ENCODE results near the gene MYCBP.
"Not testable (repeated sequence)": the region's sequence is repeated elsewhere in the genome, so short reads cannot be mapped to it uniquely, and the experiment has no call there.

Gene MYCBP

DNA sequence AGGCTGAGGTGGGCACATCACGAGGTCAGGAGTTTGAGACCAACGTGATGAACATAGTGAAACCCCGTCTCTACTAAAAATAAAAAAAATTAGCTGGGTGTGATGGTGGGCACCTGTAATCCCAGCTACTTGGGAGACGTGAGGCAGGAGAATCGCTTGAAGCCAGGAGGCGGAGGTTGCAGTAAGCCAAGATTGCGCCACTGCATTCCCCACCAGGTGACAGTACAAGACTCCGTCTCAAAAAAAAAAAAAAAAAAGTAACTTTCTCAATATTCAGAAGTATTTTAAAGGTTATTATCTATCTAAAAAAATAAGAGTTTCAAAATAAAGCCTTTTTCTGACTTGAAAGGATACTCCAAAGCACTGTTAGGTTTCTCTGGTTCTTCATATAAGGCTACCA is 5.9 kb downstream of the MYCBP start:
- no peak for DNase-seq (ENCODE audit: low read depth in 2 of 2)

- DNase-seq (ENCODE audit: low read depth in 2 of 2): no peak
Measured at GRCh38 chr1:38865112-38865715, 7.9 kb downstream of the MYCBP start.

GRCh38 chr1:38860454-38860795 is 12.7 kb downstream of the MYCBP start:
- DNase-seq (ENCODE audit: low read depth in 2 of 2): no peak

DNA sequence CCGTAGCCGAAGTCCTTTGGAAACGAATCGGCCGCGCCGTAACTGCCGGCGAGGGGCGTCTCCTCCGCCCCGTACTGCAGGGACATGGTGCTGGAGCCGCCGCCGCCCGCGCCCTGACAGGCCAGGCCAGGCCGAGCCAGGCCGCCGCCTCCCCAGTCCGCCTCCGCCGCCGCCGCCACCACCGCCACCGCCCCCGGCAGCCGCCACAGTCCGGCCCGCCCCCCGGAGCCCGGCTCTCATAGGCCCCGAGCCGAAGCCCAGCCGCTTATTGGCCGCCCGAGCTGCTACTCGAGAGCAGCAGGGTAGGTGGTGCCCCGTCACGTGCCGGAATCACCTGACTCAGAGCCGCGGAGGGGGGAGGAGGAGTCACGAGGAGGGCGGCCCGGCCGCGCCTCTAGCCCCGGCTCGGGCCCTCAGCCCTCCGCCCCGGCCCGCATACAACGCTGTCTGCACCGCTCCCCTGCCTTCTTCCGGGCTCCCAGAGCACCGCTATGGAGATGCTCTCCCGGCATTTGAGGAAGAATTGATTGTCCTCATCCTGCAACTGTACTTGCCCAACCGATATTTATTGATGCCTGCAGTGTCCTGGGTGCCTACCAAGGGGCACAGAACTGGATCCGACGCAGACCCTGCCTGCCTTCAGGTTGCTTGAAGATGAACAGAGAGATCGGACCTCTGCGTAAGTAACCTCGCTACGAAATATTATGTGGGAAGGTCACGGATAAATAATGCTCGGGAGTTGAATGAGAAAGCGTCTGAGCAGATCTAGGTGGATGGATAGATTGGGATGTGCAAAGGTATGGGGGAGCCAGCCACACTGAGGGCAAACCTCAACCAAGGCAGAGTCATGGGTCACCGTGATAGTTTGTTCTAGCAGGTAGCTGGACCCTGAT is 13.3 kb downstream of the MYCBP start, which contains the start of gene RRAGC:
TSS of gene RRAGC (minus strand) at position 212 of the 893 bp plus-strand sequence. CDS start at position 86, 126 bp downstream.
- DNase-seq (ENCODE audit: low read depth in 2 of 2): peak; percentile 97 to 98

- peak in 1 of 2 donors; percentile 50 for DNase-seq (ENCODE audit: low read depth in 2 of 2)
Measured at GRCh38 chr1:38858833-38859560, 14.2 kb downstream of the MYCBP start.

DNA sequence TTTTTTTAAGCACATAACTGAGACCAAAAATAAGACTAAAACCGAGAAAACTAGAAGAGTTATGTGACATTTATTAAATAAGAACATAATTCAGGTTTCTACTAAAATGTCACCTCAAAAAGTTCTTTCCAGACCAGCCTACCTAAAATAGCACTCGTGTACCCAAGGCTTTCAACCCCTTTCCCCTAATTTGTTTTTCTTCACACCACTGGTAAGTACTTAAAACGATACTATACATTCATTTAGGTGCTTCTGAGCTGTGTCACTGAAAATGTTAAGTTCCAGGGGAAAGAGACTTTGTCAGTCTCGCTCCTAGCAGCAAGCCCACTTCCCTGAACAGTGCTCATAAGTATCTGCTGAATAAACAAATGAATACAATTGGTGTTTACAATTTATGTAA is 20.4 kb downstream of the MYCBP start:
- DNase-seq (ENCODE audit: low read depth in 2 of 2): no peak

- DNase-seq (ENCODE audit: low read depth in 2 of 2): no peak
Measured at GRCh38 chr1:38848071-38848470, 25.1 kb downstream of the MYCBP start.

DNA sequence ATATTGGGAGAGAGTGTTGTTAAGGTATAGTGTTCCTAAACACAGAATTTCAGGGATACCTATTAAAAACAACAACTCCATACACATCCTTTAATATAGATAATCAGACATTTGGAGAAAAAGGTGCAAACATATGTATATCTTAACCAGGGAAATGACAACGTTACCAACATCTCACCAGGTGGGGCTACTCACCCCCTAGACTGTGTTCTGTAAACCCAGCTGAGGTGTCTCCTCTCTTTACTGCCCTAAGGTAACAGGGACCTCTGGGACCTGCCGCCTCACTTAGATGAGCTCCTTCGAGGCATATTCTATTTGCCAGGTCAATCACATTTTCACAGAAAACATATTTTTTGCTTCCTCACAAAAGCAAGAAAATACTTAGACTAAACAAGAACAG is 26.9 kb downstream of the MYCBP start:
- no peak for DNase-seq (ENCODE audit: low read depth in 2 of 2)

DNA sequence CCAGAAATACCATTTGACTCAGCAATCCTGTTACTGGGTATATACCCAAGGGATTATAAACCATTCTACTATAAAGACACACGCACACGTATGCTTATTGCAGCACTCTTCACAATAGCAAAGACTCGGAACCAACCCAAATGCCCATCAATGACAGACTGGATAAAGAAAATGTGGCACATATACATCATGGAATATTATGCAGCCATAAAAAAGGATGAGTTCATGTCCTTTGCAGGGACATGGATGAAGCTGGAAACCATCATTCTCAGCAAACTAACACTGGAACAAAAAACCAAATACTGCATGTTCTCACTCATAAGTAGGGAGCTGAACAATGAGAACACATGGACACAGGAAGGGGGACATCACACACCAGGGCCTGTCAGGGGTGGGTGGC is 28.1 kb downstream of the MYCBP start:
- DNase-seq (ENCODE audit: low read depth in 2 of 2): not testable (repeated sequence)

DNA sequence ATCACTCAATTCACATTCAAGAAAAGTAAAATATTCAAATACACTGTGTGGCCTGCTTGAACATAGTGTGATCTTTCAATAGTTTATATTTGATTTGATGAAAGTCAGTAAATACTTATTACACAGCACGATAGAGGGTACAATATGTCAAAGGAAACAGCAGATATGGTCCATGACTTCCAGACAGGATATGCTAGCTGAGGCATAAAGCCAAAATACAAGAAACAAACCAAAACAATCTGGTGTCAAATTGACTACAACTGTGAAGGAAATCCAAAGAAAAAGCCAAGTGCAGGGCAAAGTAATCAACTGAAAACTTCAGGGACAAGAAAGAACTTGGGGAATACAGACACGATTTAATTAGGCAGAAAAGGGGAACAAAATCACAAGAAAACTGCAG is 32.9 kb downstream of the MYCBP start:
- DNase-seq (ENCODE audit: low read depth in 2 of 2): no peak

GRCh38 chr1:38839363-38839762 is 33.8 kb downstream of the MYCBP start:
- DNase-seq (ENCODE audit: low read depth in 2 of 2): no peak

- DNase-seq (ENCODE audit: low read depth in 2 of 2): not testable (repeated sequence)
Measured at GRCh38 chr1:38836316-38836715, 36.8 kb downstream of the MYCBP start.

DNA sequence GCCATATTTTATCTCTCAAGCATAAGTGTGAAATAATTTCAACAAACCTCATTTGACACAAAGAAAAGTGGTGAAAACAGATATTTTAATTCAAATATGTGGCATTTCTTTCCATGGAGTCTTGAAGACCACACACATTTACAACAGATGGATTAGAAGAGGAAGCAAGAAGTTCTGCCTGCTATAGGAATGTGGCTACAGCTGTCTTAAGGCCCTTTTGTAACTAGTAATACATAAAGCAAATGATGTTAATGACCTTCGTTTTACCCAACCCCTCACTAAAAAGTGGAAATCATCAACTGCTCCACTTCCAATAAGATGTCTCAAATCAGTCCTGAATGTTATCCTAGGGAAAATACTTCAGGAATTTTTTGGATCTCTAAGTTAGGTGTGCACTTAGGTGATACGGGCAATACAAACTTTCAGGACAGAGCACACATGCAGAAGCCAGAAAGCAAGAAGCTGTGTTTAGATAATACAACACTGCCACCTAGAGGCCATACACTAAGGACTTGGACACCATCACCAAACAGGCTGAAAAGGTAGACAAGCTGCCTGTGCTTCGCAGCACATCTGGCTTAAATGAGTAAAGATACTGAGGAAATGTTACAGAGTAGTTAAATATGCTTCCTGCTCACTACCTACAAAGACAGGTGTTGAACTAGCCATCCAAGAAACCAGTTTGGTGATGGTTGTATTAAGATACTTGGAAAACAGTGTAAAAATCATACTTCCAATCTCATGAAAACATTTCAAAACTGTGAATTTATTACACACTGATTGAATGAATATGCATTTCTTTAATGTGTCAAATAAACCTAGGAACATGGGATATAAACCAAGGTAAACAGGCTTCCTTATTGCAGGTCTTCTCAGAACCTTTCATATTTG is 38.0 kb downstream of the MYCBP start:
- no peak for DNase-seq (ENCODE audit: low read depth in 2 of 2)

DNA sequence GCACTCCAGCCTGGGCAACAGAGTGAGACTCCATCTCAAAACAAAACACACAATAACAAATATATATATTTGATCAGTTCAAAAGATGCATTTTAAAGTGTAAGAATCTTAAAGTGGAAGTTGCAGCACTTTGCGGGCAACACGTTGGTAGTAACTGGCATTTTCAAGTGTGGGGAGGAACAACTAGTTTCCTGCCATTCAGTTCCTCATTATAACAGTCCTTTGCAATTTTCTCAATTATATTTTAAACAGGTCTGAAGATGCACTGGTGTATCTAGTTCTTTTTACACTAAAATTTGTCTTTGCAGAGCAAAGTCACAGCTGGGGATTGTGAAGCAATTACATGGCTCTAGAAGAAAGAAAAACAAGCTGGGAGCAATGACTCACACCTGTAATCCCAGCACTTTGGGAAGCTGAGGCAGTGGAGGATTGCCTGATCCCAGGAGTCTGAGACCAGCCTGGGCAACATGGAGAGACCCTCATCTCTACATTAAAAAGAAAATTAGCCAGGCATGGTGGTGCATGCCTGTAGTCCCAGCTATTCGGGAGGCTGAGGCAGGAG is 38.8 kb downstream of the MYCBP start:
- no peak for DNase-seq (ENCODE audit: low read depth in 2 of 2)

GRCh38 chr1:38833146-38833545 is 40.0 kb downstream of the MYCBP start:
- DNase-seq (ENCODE audit: low read depth in 2 of 2): no peak

DNA sequence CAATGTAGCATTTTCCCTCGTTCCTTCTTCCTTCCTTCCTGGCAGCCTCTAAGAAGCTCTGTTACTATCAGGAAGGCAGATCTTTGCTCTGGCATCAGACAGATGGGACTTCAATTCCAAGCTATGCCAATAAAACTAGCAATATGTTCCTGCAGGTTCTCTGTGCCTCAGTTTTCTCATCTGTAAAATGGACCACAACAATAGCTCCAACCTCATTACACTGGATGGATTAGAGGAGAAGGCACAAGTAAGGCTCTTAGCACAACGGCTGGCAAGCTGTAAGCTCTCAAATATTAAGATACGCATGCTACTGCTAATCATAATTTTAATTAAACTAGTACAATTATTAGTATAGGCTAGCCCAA is 40.8 kb downstream of the MYCBP start:
- DNase-seq (ENCODE audit: low read depth in 2 of 2): no peak

- no peak for DNase-seq (ENCODE audit: low read depth in 2 of 2)
Measured at GRCh38 chr1:38831731-38832369, 41.3 kb downstream of the MYCBP start.

DNA sequence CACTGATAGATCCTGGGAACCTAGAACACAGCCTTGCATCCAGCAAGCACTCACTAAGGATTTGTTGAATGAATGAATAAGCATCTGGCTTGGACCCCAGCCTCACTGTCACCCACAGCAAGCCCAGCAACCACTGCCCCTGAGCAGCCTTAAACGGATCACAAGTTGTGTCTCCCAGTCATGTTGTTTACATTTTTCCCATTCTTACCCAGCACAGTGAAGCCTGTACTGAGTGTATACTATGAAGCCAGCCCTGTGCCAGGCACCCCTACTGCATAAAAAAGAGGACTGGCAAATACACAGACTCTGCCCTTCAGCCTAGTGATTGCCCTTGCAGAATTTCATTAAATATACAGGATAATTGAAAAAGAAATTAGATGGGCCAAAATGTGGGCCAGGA is 43.8 kb downstream of the MYCBP start:
- DNase-seq (ENCODE audit: low read depth in 2 of 2): no peak

DNA sequence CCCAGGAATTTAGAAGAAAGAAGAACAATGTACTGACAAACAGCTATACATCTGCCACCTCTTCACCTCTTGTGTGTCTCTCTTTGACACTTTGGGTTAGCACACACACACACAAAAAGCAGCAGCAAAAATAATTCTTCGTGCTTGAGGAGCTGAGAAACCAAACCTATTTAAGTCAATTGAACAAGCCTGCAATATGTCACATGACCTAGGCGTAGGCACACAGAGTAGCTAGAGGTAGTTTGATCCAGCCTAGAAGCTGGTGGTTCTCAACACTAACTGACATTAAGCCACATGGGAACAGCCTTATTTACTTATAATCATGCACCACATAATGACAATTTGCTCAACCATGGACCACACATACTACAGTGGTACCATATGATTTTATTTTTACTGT is 45.8 kb downstream of the MYCBP start:
- no peak for DNase-seq (ENCODE audit: low read depth in 2 of 2)

DNA sequence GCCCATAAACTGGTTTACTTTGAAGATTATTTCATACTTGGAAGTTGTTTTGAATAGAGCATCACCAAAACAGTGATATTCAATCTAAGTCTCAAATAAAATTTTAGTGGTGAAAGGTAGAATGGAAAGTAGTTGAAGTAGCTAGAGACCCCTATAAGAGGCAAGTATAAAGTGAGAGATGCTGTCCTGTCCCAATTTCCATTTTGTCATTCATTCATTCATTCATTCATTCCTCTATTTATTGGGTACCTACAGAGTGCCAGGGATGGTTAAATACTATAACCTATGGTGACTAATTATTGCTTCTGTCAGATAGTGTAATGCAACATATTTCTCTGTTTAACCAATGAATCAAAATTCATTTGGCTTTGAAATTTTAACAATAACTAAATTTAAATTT is 46.3 kb downstream of the MYCBP start:
- no peak for DNase-seq (ENCODE audit: low read depth in 2 of 2)

- no peak for DNase-seq (ENCODE audit: low read depth in 2 of 2)
Measured at GRCh38 chr1:38826262-38826661, 46.9 kb downstream of the MYCBP start.
